ENCODE data around the gene CFLAR. TPM values are rescaled to one million over a fixed set of nuclear protein-coding genes. Genes with fewer than 3 reads are reported as not detected.

Gene CFLAR
- total RNA-seq, 1 donor from 2014 or later = 47.5 TPM

GRCh38 chr2:201071479-201072200 lies 44.3 kb upstream of the CFLAR start, which contains the start of the genes HYCC2 and NDUFB3:
HYCC2 (minus strand) TSS chr2:201071671; CDS start chr2:201024009, 47,662 bp downstream.
NDUFB3 (plus strand) TSS chr2:201072001; CDS start chr2:201078883, 6,882 bp downstream.
- peak within 1 kb of the TSS; percentile 96 for H3K9ac ChIP-seq (ENCODE audit: low read length)
- H4K20me1 ChIP-seq (ENCODE audit: insufficient read depth, low read length) = peaks cover 23% of the 10 kb centered on the region
- Mint-ChIP-seq H3K9me3 (ENCODE audit: unreplicated experiment) (no peaks in the 10 kb centered on the region), H3K36me3 (ENCODE audit: low read depth, unreplicated experiment) (no peaks in the 10 kb centered on the region), H3K4me3 (ENCODE audit: unreplicated experiment) (peak within 1 kb of the TSS; percentile 100), H3K27ac (ENCODE audit: unreplicated experiment) (peak within 1 kb of the TSS; percentile 98), H3K27me3 (ENCODE audit: low read depth, unreplicated experiment) (no peaks in the 10 kb centered on the region), H3K4me1 (ENCODE audit: low read depth, unreplicated experiment) (peaks cover 8% of the 10 kb centered on the region)
- TF ChIP-seq CTCF (IDR thresholded peaks at IDR 0.05; ENCODE audit: insufficient read depth, low read depth, low read length) (no peak), EZH2 (IDR thresholded peaks at IDR 0.05; ENCODE audit: insufficient read depth, low read length) (no peak)
- DNase-seq (ENCODE audit: low read depth) = peak; percentile 85
- peak within 1 kb of the TSS; percentile 91 for H3K4me2 ChIP-seq (ENCODE audit: low read length)
- peak within 1 kb of the TSS; percentile 97 for H3K4me3 ChIP-seq (ENCODE audit: insufficient read depth, low read depth, low read length)
- no peaks in the 10 kb centered on the region for H3K27me3 ChIP-seq (ENCODE audit: insufficient read depth, low read length)
- peak within 1 kb of the TSS; percentile 98 for H2AFZ ChIP-seq (ENCODE audit: low read depth, low read length)
- peaks cover 90% of the 10 kb centered on the region for H3K79me2 ChIP-seq (ENCODE audit: insufficient read depth, low read length)
- H3K4me1 ChIP-seq (ENCODE audit: insufficient read depth, low read length) = peaks cover 5% of the 10 kb centered on the region
- peak within 1 kb of the TSS; percentile 98 for H3K27ac ChIP-seq (ENCODE audit: low read depth, low read length)
- no peaks in the 10 kb centered on the region for H3K36me3 ChIP-seq (ENCODE audit: insufficient read depth, low read length)
- no peaks in the 10 kb centered on the region for H3K9me3 ChIP-seq (ENCODE audit: insufficient read depth, low read depth, low read length)
- FAIRE-seq = no peak

- H3K4me1 Mint-ChIP-seq (ENCODE audit: low read depth, unreplicated experiment) = peaks cover 8% of the 10 kb centered on the region
- no peaks in the 10 kb centered on the region for H3K9me3 ChIP-seq (ENCODE audit: insufficient read depth, low read depth, low read length)
- H3K9me3 Mint-ChIP-seq (ENCODE audit: unreplicated experiment) = no peaks in the 10 kb centered on the region
- peak overlapping the region; percentile 98 for H3K27ac Mint-ChIP-seq (ENCODE audit: unreplicated experiment)
- H3K9ac ChIP-seq (ENCODE audit: low read length) = peak overlapping the region; percentile 96
- H3K4me3 ChIP-seq (ENCODE audit: insufficient read depth, low read depth, low read length) = peak overlapping the region; percentile 97
- H3K4me1 ChIP-seq (ENCODE audit: insufficient read depth, low read length) = peaks cover 5% of the 10 kb centered on the region
- peak overlapping the region; percentile 98 for H3K27ac ChIP-seq (ENCODE audit: low read depth, low read length)
- no peaks in the 10 kb centered on the region for H3K27me3 Mint-ChIP-seq (ENCODE audit: low read depth, unreplicated experiment)
- DNase-seq (ENCODE audit: low read depth) (no peak), FAIRE-seq (no peak)
- peak overlapping the region; percentile 91 for H3K4me2 ChIP-seq (ENCODE audit: low read length)
- H2AFZ ChIP-seq (ENCODE audit: low read depth, low read length) = peak overlapping the region; percentile 98
- H4K20me1 ChIP-seq (ENCODE audit: insufficient read depth, low read length) = peaks cover 18% of the 10 kb centered on the region
- no peaks in the 10 kb centered on the region for H3K36me3 Mint-ChIP-seq (ENCODE audit: low read depth, unreplicated experiment)
- no peaks in the 10 kb centered on the region for H3K36me3 ChIP-seq (ENCODE audit: insufficient read depth, low read length)
- no peak for TF ChIP-seq CTCF (IDR thresholded peaks at IDR 0.05; ENCODE audit: insufficient read depth, low read depth, low read length)
- TF ChIP-seq EZH2 (IDR thresholded peaks at IDR 0.05; ENCODE audit: insufficient read depth, low read length) = no peak
- peaks cover 84% of the 10 kb centered on the region for H3K79me2 ChIP-seq (ENCODE audit: insufficient read depth, low read length)
- H3K27me3 ChIP-seq (ENCODE audit: insufficient read depth, low read length) = no peaks in the 10 kb centered on the region
- peak overlapping the region; percentile 100 for H3K4me3 Mint-ChIP-seq (ENCODE audit: unreplicated experiment)
Observed at GRCh38 chr2:201072201-201072530, 43.8 kb upstream of the CFLAR start.

- no peak for TF ChIP-seq CTCF (IDR thresholded peaks at IDR 0.05; ENCODE audit: insufficient read depth, low read depth, low read length)
- no peak for TF ChIP-seq EZH2 (IDR thresholded peaks at IDR 0.05; ENCODE audit: insufficient read depth, low read length)
- peak overlapping the region; percentile 91 for H3K4me2 ChIP-seq (ENCODE audit: low read length)
Observed at GRCh38 chr2:201073071-201073470, 42.9 kb upstream of the CFLAR start.

More at GRCh38 chr2:201073071-201073470, 42.9 kb upstream of the CFLAR start:
- H3K36me3 Mint-ChIP-seq (ENCODE audit: low read depth, unreplicated experiment) = no peaks in the 10 kb centered on the region
- H3K79me2 ChIP-seq (ENCODE audit: insufficient read depth, low read length) = peaks cover 80% of the 10 kb centered on the region
- no peak overlapping the region for H3K9ac ChIP-seq (ENCODE audit: low read length)
- peaks cover 8% of the 10 kb centered on the region for H3K4me1 Mint-ChIP-seq (ENCODE audit: low read depth, unreplicated experiment)
- H3K27me3 Mint-ChIP-seq (ENCODE audit: low read depth, unreplicated experiment) = no peaks in the 10 kb centered on the region
- no peaks in the 10 kb centered on the region for H3K9me3 ChIP-seq (ENCODE audit: insufficient read depth, low read depth, low read length)
- FAIRE-seq (peak; percentile 43), DNase-seq (ENCODE audit: low read depth) (no peak)
- H3K4me3 ChIP-seq (ENCODE audit: insufficient read depth, low read depth, low read length) = peak overlapping the region; percentile 97
- H4K20me1 ChIP-seq (ENCODE audit: insufficient read depth, low read length) = peaks cover 14% of the 10 kb centered on the region
- no peak overlapping the region for H3K27ac Mint-ChIP-seq (ENCODE audit: unreplicated experiment)
- no peak overlapping the region for H2AFZ ChIP-seq (ENCODE audit: low read depth, low read length)
- H3K27ac ChIP-seq (ENCODE audit: low read depth, low read length) = no peak overlapping the region
- H3K4me1 ChIP-seq (ENCODE audit: insufficient read depth, low read length) = peaks cover 5% of the 10 kb centered on the region
- H3K36me3 ChIP-seq (ENCODE audit: insufficient read depth, low read length) = no peaks in the 10 kb centered on the region
- H3K4me3 Mint-ChIP-seq (ENCODE audit: unreplicated experiment) = peak overlapping the region; percentile 100
- no peaks in the 10 kb centered on the region for H3K9me3 Mint-ChIP-seq (ENCODE audit: unreplicated experiment)
- H3K27me3 ChIP-seq (ENCODE audit: insufficient read depth, low read length) = no peaks in the 10 kb centered on the region

Measured in astrocyte (in vitro differentiated cells and primary cell).